HG03064 (cell line): Measurements from ENCODE around the gene ANXA9.
A peak's percentile ranks its signal among the peaks of the same experiment; 100 is the strongest.

Experiments
- ATAC-seq: cut with Tn5 transposase; IDR thresholded peaks from one replicate; pipeline ENCODE4 v1.9.1; 2021; ENCODE audit warnings: low read depth; ENCODE audit not compliant: unreplicated experiment

ANXA9 gene

DNA sequence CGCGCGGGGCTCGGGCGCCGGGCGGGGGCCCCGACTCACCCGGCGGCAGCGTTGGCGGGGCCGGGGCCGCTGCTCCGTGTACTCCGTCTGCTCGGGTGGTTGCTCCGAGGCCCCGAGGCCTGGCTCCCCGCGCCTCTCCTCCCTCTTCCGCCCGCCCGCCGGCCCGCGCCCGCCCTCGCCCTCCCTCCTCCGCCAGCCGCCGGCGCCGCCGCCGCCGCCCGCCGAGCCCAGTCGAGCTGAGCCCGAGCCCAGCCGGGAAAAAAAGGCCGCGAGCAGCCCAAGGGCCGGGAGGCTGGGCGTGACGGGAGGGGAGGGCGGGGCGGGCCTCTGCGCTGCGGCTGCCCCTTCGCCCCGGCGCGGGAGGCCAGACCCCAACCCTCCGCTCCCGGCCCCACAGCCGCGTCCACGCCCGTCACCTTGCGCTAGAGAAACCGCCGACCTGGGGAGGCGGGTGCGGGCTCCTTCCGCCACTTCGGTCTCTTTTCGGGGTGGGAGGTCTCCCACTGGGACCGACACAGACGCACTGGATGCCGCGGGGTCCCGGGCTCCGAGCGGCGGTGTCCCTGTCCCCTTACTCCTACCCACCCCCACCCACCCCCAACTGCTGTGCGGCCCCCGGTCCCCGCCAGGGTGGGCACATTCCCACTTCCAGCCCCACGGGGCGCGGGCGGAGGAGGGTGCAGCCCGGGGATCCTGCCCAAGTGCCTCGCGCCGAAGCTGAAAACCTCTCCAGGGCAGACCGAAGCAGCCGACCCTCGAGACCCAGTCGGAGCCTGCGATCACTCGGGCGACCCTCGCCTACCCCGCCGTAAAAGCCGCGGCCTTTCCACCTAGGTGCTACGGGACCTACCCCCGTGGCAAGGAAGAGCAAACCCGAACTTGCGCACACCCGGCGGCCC is 7.3 kb upstream of the ANXA9 start, which contains the start of gene CERS2:
Gene CERS2 (minus strand): TSS at position 256 of the 899 bp plus-strand sequence. CDS start 5,745 bp downstream, outside the sequence.
- ATAC-seq = peak; percentile 48

- ATAC-seq = no peak
These were observed 5.7 kb upstream of the ANXA9 start for GRCh38 chr1:150976401-150976821.

DNA sequence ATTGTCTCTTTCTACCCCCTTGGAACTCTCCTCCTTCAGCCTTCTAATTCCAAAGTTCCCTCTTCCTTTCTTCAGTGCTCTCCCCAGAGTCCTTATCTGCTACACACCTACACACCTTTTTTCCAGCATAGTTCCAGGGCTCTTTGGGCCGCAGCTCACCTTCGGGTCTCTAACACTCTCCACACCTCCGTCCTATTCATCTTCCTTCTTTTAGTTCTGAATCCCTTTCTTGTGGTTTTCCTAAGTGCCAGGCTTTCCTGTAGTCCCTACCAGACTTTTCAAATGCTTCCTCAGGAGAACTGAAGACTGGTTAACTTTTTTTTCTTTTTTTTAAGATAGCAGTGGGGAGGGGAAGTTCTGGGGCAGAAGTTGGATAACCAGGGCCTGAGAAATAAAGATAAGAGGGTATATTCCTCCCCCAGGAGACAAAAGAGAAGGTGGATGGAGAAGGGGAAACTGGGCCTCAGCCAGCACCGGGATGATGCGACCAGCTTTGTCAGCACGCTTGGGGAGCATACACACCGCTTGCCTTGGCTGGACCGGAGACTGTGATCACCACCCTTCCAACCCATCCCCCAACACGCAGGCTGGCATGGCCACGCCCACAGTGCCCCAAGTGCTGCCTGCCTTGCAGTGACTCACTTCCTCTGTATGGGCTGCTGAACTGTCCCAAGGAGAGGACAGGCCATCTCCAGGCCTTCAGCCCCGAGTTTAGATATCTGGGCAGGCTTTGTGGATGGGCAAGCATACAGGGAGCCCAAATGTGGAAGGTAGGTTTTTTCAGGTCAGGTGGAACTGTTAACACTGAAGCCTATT is 5.0 kb upstream of the ANXA9 start:
- ATAC-seq = no peak

DNA sequence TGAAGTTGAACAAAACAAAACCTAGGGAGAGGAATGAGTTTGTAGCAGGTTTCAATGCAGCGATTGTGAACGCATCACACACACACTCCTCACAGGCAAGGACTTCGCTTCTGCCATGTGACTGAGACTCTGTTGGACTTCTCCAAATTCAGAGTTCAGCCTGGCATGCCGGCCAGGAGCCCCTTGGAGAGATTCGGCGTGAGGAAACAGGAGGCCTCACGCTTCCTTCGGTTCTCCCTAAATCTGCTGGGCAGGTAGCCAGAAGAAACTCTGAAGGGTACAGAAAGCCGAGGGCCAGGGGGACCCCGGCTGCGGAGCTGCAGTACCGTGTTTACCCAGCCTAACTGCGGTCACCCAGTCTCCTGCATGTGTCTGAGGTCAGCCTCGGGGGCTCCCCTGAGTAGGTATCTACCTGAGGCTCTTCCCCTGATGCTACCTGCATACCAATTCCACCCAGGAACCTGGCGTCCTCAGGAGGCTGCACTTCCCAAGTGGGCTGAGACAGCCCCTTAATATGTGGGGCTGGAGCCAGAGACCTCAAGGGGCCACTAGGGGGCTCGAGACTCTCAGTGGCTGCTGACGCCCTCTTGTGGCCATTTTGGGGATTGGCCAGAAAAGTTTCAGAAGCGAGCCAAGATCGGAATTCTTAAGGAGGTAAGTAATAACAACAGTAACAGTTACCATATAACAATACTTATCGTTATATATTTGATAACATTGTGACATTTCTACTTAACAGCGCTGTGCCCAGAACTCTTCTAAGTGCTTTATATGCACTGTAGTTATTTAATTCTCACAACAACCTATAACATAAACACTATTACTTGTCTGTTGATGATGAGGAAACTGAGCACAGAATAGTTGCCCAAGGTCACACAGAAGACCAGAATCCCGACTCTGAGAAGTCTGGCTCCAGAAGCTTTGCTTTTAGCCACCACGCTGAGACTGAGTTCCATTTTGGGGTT is 2.7 kb upstream of the ANXA9 start:
- no peak for ATAC-seq

DNA sequence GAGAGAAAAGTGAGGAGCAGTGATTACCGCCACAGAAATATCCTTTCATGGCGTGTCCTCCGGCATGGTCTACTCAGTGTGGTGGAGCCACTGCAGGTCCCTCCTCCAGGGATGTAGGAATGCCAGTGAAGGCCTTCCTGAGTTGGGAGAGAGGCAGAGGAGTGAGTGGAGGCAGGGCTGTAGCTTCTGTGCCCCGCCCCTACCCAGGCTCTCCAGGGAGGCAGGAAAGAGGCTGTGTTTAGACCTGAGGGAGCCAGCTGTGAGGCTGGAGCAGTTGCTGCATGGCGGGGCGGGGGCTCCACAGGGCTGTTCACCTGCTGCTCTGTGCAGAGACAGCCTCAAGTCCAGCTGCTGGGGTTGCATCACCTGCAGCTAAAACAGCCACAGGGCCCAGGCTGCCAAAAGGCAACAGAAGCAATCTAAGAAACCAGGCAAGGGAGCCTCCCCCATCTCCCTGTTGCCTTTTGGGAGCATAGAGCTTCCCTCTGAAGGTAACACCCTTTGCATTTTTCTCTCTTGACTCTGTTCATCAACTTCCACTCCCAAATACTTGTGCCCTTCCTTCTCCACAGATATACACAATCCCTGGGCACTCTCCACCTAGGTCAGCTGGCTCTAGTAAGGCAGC is 801 bp upstream of the ANXA9 start:
- ATAC-seq = no peak

GRCh38 chr1:150985179-150985825 is 3.2 kb downstream of the ANXA9 start:
- ATAC-seq = no peak

DNA sequence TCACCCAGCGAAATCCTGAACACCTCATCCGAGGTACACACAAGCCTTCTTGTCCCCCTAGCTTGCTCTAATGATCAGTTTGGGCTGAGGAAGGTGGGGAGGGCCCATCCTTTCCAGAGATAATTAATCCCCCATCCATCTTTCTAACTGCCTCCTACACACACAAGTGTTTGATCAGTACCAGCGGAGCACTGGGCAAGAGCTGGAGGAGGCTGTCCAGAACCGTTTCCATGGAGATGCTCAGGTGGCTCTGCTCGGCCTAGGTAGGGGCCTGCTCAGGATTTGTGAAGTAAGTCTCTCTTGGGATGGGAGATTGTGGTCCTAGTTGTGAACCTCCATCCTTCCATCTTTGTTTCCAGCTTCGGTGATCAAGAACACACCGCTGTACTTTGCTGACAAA is 5.8 kb downstream of the ANXA9 start:
- ATAC-seq = no peak

- ATAC-seq = no peak
These were observed 10.5 kb downstream of the ANXA9 start for GRCh38 chr1:150992626-150993025.

DNA sequence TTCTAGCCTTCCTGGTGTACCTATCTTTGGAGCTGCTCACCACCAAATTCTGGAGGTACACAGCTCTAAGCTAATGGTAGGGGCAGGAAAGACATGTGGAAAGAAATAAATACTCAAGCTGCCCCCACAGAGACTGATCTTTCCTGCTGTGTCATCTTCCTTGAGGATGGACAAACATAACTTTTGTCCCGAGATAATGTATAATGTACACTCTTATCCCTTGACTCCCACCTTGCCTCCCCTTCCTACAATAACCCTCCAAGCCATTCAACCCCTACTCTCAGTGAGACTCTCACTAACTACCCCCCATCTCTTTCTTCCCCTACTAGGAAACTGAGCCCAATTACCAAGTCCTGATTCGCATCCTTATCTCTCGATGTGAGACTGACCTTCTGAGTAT is 12.2 kb downstream of the ANXA9 start:
- no peak for ATAC-seq

- ATAC-seq = no peak
These were observed 13.4 kb downstream of the ANXA9 start for GRCh38 chr1:150995460-150995859.

DNA sequence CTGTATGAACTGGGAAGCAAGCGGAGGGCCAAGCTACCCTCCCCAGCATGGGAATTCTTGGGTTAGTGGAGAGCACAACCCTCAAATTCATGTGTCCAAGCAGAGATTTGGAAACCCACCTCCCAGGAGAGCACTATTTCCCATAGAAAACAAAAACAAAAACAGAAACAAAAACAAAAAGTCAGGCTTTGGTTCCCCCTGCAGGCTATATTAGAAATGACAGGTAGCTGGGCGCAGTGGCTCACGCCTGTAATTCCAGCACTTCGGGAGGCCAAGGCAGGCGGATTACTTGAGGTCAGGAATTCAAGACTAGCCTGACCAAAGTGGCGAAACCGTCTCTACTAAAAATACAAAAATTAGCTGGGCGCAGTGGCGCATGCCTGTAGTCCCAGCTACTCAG is 13.8 kb downstream of the ANXA9 start:
- no peak for ATAC-seq

- ATAC-seq = no peak
These were observed 15.2 kb downstream of the ANXA9 start for GRCh38 chr1:150997126-150997872.

DNA sequence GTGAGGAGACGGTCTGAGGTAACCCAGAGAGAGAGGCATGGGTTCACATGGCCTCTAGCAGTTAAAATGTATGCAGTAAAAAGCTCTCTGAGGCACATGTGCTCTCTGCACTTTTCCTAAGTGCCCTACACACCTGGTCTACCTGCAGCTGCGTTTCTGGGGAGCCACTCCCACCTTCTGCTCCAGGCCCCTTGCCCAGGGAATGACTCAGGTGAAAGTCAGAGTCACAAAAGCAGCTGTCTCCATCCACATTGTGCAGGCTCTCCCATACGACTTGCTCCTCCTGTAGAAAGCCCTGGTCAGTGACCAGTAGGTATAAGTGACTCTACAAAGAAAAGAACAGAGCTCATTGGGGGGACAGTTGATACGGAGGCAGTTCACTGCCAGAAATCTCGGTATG is 15.9 kb downstream of the ANXA9 start:
- ATAC-seq = no peak

GRCh38 chr1:150999051-150999674 is 17.1 kb downstream of the ANXA9 start:
- ATAC-seq = no peak

GRCh38 chr1:150999926-151000325 is 17.8 kb downstream of the ANXA9 start:
- ATAC-seq = no peak

DNA sequence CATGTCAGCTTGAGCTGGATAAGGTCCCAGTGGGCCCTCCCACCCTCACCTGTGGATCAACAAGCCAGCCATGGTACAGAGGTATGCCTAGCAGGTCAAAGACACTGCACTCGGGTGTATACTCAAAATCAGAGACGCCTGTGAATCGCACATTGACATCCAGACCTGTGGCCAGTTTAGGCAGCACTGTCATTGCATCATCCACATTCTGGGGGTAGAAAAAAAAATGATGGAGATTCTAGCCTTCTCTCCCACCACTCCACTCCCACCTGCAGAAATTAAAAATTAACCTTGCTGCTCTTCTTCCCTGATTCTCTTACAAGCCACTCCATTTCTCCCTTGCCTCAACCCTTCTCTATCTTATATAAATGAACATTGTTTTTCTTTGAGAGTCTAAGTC is 18.3 kb downstream of the ANXA9 start:
- ATAC-seq = no peak

DNA sequence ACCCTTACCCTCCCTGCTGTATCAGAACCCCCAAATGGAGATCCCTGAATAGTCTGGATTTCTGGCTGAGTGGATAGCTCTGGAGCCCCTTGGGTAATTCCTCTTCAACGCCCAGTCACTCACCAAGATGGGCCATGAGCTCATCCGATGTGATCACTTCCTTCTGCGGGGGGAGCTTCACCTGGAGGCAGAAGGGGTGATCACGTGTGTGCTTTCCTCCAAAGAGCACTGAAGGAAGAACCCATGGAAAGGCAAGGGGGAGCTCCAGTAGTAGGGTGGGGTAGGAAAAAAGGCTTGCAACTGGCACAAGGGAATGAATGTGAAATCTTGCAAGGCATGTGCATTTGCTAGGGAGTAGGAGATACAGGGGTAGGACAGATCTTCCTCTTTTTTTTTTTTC is 19.5 kb downstream of the ANXA9 start:
- ATAC-seq = no peak

GRCh38 chr1:151002051-151002450 is 20.0 kb downstream of the ANXA9 start:
- no peak for ATAC-seq
